ENCODE measurements around the gene C2orf76. TPM values are rescaled to one million over a fixed set of nuclear protein-coding genes. Genes with fewer than 3 reads are reported as not detected.
"Not testable (repeated sequence)": the region's sequence is repeated elsewhere in the genome, so short reads cannot be mapped to it uniquely, and the experiment has no call there.

C2orf76 gene
- total and polyA plus RNA-seq, 7 donors: 4.1 to 9.3 (median 7.1) TPM

DNA sequence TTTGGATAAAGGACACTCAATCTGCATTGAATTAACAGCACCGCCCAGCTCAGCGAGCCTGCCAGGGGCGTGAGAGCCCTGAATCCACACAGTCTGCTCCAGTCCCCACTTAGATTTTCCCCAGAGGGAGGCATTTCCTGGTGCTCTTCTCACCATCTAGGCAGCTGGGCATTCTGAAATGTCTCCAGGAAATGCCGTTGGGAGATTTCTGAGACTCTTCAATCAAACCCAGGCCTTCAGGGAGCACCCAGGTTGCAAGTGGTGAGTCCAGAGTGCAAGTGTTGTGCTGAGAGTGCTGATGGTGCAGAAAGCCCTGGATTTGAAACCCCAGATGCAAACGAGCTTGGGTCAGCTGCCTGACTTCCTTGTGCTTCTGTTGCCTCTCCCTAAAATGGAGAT, 41.6 kb upstream of the C2orf76 start:
- intact Hi-C loops (cut with DNase I): loop anchor here in 1 of 2 donors (5.0 kb wide), 1 partner anchor 69 kb away; no protein-coding TSS in a partner anchor
- H3K9me3 ChIP-seq: no peaks in the 10 kb centered on the region
- H3K27ac ChIP-seq: no peak overlapping the region
- no peak overlapping the region for H3K4me3 ChIP-seq
- ATAC-seq (peak in 3 of 4 donors; percentile 9 to 66 (median 48)), DNase-seq (no peak)
- peaks cover 6% of the 10 kb centered on the region for H3K4me1 ChIP-seq
- H3K36me3 ChIP-seq (ENCODE audit: insufficient read depth in 1 of 2, low read depth in 1 of 2): no peaks in the 10 kb centered on the region
- no peak for TF ChIP-seq CTCF (IDR thresholded peaks at IDR 0.05)
- WGBS, 3 donors: 57 to 66% (median 61%) methylated on average over 5 of the region's 5 CpGs
- no peaks in the 10 kb centered on the region for H3K27me3 ChIP-seq (ENCODE audit: insufficient read depth in 3 of 3, low read length in 2 of 3)

GRCh38 chr2:119407430-119408220, 41.0 kb upstream of the C2orf76 start:
- Histone ChIP-seq H3K9me3 (no peaks in the 10 kb centered on the region), H3K4me1 (peaks cover 6% of the 10 kb centered on the region), H3K27me3 (ENCODE audit: insufficient read depth in 3 of 3, low read length in 2 of 3) (no peaks in the 10 kb centered on the region), H3K27ac (no peak overlapping the region), H3K36me3 (ENCODE audit: insufficient read depth in 1 of 2, low read depth in 1 of 2) (no peaks in the 10 kb centered on the region), H3K4me3 (no peak overlapping the region)
- intact Hi-C loops (cut with DNase I): loop anchor here (1.0 to 5.0 kb wide), 3 partner anchors 69 to 251 kb away; no protein-coding TSS in a partner anchor
- no peak for DNase-seq
- WGBS, 3 donors: 69 to 81% (median 75%) methylated on average over 7 of the region's 7 CpGs
- peak; percentile 84 for TF ChIP-seq CTCF (IDR thresholded peaks at IDR 0.05)
- ATAC-seq: peak; percentile 85 to 95 (median 88)

DNA sequence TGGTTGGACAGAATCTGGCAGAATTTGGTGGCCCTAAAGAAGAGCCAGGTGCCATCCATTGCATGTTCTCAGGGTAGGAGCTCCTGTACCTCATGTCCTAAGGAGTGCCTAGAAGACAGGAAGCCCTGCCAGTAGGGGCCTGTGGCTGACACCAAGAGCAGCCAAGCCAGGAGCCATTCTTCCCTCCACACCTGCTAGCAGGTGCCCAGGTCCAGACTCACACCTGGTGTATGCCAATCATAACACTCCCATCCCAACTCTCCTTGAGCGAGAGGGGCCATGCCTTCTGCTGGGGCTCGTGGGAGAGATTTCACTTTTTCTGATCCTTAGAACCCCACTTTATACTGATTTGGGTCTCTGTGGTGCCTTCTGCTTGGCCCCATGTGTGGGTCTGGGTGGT, 38.5 kb upstream of the C2orf76 start:
- peaks cover 6% of the 10 kb centered on the region for H3K4me1 ChIP-seq
- WGBS, 3 donors: 92 to 97% (median 95%) methylated on average over 2 of the region's 2 CpGs
- no peak for DNase-seq
- no peak overlapping the region for H3K27ac ChIP-seq
- no peak overlapping the region for H3K4me3 ChIP-seq
- ATAC-seq: no peak
- H3K9me3 ChIP-seq: no peaks in the 10 kb centered on the region
- TF ChIP-seq CTCF (IDR thresholded peaks at IDR 0.05): no peak
- H3K27me3 ChIP-seq (ENCODE audit: insufficient read depth in 3 of 3, low read length in 2 of 3): no peaks in the 10 kb centered on the region
- no peaks in the 10 kb centered on the region for H3K36me3 ChIP-seq (ENCODE audit: insufficient read depth in 1 of 2, low read depth in 1 of 2)
- intact Hi-C loops (cut with DNase I): loop anchor here in 1 of 2 donors (5.0 kb wide), 1 partner anchor 72 kb away; no protein-coding TSS in a partner anchor

GRCh38 chr2:119403618-119404017, 37.0 kb upstream of the C2orf76 start:
- intact Hi-C loops (cut with DNase I); H3K27ac ChIP-seq: not testable (repeated sequence)

GRCh38 chr2:119402645-119403560, 36.3 kb upstream of the C2orf76 start:
- TF ChIP-seq CTCF (IDR thresholded peaks at IDR 0.05): no peak
- Histone ChIP-seq H3K27ac (no peak overlapping the region), H3K4me3 (no peak overlapping the region), H3K9me3 (no peaks in the 10 kb centered on the region), H3K36me3 (ENCODE audit: insufficient read depth in 1 of 2, low read depth in 1 of 2) (no peaks in the 10 kb centered on the region), H3K4me1 (peaks cover 4% of the 10 kb centered on the region), H3K27me3 (ENCODE audit: insufficient read depth in 3 of 3, low read length in 2 of 3) (no peaks in the 10 kb centered on the region)
- ATAC-seq (no peak), DNase-seq (no peak)
- 57 to 73% (median 64%) methylated on average over 10 of the region's 10 CpGs for whole genome bisulfite sequencing, 3 donors
- intact Hi-C loops (cut with DNase I): no loop called here

More at GRCh38 chr2:119403618-119404017, 37.0 kb upstream of the C2orf76 start:
- ATAC-seq; H3K4me3 ChIP-seq; H3K27me3 ChIP-seq (ENCODE audit: insufficient read depth in 3 of 3, low read length in 2 of 3); H3K4me1 ChIP-seq; H3K36me3 ChIP-seq (ENCODE audit: insufficient read depth in 1 of 2, low read depth in 1 of 2); H3K9me3 ChIP-seq; DNase-seq: not testable (repeated sequence)
- 83 to 89% (median 85%) methylated on average over 12 of the region's 12 CpGs for WGBS, 3 donors
